GM12874 (cell line): Measurements from ENCODE around the gene RPL37A.

Source experiments
- TF ChIP-seq, protein P1 (sequence below): IDR thresholded peaks from 2 replicates; pipeline ENCODE4 v1.5.1; 2011; ENCODE audit warnings: low read depth, mild to moderate bottlenecking, control low read depth, low read length, moderate library complexity; ENCODE audit not compliant: insufficient read depth

Gene RPL37A

DNA sequence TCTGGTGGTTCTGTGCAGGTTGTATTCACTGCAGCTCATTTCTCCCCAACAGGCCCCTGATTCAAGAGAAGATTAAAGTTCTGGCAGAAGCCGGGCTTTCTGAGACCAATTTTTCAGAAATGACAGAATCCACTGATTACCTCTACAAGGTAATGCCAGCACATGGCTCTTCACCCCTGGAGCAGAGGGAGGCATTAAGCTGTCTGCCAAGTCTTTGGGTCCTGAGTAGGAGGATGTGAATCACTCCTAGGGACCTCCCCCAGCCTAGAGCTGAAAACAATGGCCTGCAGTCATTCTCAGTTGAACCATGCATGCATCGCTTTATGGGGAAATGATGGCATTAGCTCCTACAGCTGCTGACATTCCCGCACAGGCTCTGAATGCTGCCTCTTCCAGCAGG lies 20.5 kb upstream of the RPL37A start:
- TF ChIP-seq, protein P1, sequence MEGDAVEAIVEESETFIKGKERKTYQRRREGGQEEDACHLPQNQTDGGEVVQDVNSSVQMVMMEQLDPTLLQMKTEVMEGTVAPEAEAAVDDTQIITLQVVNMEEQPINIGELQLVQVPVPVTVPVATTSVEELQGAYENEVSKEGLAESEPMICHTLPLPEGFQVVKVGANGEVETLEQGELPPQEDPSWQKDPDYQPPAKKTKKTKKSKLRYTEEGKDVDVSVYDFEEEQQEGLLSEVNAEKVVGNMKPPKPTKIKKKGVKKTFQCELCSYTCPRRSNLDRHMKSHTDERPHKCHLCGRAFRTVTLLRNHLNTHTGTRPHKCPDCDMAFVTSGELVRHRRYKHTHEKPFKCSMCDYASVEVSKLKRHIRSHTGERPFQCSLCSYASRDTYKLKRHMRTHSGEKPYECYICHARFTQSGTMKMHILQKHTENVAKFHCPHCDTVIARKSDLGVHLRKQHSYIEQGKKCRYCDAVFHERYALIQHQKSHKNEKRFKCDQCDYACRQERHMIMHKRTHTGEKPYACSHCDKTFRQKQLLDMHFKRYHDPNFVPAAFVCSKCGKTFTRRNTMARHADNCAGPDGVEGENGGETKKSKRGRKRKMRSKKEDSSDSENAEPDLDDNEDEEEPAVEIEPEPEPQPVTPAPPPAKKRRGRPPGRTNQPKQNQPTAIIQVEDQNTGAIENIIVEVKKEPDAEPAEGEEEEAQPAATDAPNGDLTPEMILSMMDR = no peak

DNA sequence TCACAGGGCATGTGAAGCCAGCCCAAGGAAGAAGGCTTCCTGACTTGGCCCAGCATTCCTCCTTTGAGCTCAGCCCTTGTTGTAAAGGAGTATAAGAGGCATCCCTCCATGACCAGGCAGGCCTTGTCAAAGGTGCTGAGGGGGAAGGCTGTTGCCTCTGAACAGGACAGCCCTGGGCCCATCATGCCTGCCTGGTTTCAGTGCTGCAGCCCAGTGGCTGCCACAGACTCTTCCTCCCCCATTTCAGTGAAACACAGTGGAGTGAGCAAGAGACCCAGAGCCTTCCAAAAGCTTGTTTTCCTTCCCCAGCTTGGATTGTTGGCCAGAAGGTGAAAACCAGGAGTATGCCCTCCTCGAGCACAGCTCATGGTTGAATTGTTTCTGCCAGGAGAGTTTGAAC lies 19.9 kb upstream of the RPL37A start:
- TF ChIP-seq, protein P1 = no peak

DNA sequence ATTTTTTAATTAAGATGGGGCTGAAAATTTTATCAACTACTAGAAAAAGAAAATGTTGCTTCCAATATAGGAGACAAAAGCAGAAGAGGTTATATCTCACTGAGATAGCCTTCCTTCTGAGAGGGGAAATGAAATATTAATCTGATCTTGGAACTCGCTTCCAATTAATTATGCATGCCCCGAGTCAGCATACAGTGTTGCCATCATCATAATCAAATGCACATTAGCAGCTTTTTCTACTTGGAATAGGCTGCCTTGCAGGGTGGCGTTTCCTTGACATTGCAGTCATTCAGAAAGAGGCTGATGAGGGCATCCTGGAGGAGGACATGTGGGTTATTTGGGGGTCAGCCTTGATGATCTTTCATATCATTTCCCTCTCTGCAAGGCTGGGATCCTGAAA lies 18.4 kb upstream of the RPL37A start:
- TF ChIP-seq, protein P1 = no peak

DNA sequence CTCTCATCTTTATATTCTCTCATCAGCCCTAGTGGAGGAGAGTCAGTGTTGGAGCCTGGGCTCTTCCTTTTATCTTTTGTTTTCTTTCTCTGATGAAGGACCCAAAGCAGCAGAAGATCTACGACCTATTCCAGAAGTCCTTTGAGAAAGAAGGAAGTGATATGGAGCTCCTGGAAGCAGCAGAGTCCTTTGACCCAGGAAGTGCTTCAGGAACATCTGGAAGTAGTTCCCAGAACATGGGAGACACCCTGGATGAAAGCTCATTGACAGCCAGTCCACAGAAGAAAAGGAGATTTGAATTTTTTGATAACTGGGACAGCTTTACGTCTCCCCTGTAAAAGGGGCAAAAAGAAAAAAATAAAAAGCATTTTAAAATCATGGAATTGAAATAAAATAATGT lies 16.0 kb upstream of the RPL37A start:
- TF ChIP-seq, protein P1 = no peak

DNA sequence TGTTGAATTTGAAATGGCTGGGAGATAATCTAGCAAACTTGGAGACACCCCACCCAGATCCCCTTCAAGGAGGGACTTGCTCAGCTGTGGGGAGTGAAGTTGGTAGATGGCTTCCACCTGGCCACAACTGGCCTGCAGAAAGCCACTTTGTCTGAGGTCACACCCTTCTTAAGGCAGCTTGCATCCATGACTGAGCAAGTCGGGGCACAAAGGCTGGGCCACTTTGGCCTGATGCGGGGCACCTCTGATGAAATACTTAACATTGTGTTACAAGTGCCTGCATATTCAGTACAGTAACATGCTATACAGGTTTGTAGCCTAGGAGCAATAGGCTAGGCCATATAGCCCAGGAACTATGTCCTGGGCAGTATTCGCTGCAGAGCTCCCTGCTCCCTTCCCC lies 13.4 kb upstream of the RPL37A start:
- TF ChIP-seq, protein P1 = no peak

DNA sequence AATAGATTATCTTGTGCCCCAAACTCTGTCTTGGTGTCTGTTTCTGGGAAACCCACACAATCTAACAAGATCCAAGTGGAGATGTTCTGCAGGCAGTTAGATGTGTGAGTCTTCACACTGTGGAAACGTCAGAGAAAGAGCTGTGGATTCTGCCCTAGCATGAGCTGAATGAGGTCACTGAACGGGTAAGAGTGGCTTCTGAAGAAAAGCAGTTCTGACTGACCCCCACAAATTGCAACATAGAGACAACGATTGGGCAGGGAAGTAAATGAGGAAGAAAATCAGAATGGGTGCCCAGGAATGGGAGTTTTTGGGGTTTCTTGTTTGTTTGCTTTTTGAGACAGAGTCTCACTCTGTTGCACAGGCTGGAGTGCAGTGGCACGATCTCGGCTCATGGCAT lies 12.9 kb upstream of the RPL37A start:
- TF ChIP-seq, protein P1 = no peak

DNA sequence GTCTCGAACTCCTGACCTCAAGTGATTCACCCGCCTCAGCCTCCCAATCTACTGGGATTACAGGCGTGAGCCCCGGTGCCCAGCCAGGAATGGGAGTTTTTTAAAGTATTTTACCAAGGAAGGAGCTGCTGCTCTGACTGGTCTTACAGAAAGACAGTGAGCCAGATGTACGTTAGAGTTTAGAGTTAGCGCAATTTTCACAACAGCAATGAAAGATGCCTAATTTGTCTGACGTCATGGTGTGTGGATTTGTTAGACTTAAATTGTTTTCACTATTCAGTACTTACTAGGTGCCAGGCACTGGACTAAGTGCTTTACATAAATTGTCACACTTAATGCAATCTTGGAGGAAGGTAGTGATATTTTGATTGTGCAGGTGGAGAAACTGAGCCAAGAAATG lies 12.4 kb upstream of the RPL37A start:
- TF ChIP-seq, protein P1 = no peak

DNA sequence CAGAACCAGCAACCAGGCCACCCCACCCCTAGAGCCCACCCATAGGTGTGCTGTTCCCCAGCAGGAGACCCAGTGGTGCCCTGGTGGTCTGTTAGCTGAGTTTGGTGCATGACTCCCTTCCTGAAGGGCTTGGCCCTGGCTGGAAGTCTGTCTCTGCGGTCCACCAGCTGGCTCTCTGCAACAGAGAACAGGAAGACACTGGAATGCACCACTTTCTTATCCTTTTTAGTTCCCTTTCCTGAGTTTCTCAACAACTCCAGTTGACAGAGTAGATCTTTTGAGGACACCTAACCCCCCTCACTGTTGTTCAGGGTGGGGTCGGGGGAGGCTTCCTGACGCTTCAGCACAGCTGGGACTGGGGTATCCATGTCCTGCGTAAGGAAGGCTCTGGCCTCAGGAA lies 11.9 kb upstream of the RPL37A start:
- TF ChIP-seq, protein P1 = no peak
